Gastroesophageal sphincter (tissue), 3 donors: ENCODE measurements around the gene MOB3A.

ENCODE experiments used
- EP300 ChIP-seq: sonication (generic); formaldehyde crosslinking; IDR thresholded peaks from one replicate; pipeline ENCODE4 v1.6.1; 2017; ENCODE audit warnings: antibody characterized with exemption, mild to moderate bottlenecking
- POLR2A ChIP-seq, 2 donors: fragments of 450-650 bp; IDR thresholded peaks; one replicate each; pipeline ENCODE4 v1.6.1; 2017; ENCODE audit warnings: antibody characterized with exemption in 2 of 2, mild to moderate bottlenecking in 2 of 2, moderate library complexity in 1 of 2
- POLR2AphosphoS5 ChIP-seq: sonication (generic); formaldehyde crosslinking; IDR thresholded peaks from one replicate; pipeline ENCODE4 v1.6.1; 2017; ENCODE audit warnings: antibody characterized with exemption
- TF ChIP-seq, protein P1 (sequence below), 4 experiments: fragments of 200-600 bp in 2 of 4; fragments of 450-650 bp in 2 of 4; sonication (generic) in 1 of 4; IDR thresholded peaks; one replicate each; pipeline ENCODE4 v1.5.1; 2017 to 2019; ENCODE audit warnings: antibody characterized with exemption in 4 of 4, mild to moderate bottlenecking in 2 of 4, moderate library complexity in 2 of 4

DNA sequence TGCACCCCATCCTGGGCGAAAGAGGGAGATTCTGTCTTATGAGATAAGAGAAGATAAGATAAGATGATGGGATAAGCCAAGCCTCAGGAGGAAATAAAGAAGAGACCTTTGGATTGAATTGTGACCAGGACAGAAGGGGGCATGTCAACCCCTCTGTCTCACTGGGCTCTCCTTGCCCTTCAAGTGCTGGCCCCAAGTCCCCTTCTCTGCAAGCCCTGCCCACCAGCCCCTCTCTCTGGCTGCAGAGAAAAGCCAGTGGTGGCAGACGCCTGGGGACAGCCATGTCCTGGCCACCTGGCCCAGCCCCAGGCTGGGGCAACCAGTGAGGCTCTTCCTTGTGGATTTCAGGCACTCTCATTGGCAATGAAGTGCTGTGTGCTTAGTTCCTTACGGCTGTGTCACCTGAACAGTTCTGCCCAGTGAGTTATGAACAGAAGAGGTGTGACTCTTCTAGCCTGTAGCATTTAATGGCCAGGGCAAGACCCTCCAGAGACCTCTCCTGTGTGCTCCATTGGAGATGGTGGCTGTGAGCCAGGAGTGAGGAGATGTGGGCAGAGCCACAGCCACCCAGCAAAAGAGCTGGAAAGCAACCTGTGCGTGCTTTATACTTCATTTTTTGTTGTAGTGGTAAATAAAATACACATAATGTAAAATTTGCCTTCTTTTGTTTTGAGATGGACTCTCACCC lies 74.5 kb downstream of the MOB3A start:
- TF ChIP-seq POLR2A (IDR thresholded peaks at IDR 0.05): no peak
- TF ChIP-seq, protein P1, sequence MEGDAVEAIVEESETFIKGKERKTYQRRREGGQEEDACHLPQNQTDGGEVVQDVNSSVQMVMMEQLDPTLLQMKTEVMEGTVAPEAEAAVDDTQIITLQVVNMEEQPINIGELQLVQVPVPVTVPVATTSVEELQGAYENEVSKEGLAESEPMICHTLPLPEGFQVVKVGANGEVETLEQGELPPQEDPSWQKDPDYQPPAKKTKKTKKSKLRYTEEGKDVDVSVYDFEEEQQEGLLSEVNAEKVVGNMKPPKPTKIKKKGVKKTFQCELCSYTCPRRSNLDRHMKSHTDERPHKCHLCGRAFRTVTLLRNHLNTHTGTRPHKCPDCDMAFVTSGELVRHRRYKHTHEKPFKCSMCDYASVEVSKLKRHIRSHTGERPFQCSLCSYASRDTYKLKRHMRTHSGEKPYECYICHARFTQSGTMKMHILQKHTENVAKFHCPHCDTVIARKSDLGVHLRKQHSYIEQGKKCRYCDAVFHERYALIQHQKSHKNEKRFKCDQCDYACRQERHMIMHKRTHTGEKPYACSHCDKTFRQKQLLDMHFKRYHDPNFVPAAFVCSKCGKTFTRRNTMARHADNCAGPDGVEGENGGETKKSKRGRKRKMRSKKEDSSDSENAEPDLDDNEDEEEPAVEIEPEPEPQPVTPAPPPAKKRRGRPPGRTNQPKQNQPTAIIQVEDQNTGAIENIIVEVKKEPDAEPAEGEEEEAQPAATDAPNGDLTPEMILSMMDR (IDR thresholded peaks at IDR 0.05): no peak
- no peak for TF ChIP-seq EP300
- TF ChIP-seq POLR2AphosphoS5: no peak
